NCI-H524 (cell line): ENCODE results near the gene MAK.
"Not testable (repeated sequence)": the region's sequence is repeated elsewhere in the genome, so short reads cannot be mapped to it uniquely, and the experiment has no call there.

ENCODE experiments used
- DNase-seq, 2 experiments: peaks; one replicate each; lab custom pipeline; 2025; lab: John Stamatoyannopoulos, UW

The MAK gene

GRCh38 chr6:10837995-10838793, at the start of gene MAK:
TSS of gene MAK (minus strand) at chr6:10838539. CDS start at chr6:10830648, 7,891 bp downstream.
- peak; percentile 82 to 87 for DNase-seq

- peak; percentile 78 to 91 for DNase-seq
These were observed 48.6 kb upstream of the MAK start, which contains the start of gene SYCP2L for GRCh38 chr6:10886691-10887502. TSS of gene SYCP2L (plus strand) at chr6:10887052. CDS start at chr6:10887127, 75 bp downstream.

- DNase-seq: not testable (repeated sequence)
These were observed 48.0 kb upstream of the MAK start for GRCh38 chr6:10886365-10886690.

GRCh38 chr6:10884245-10884972, 46.1 kb upstream of the MAK start:
- no peak for DNase-seq

GRCh38 chr6:10883312-10884244, 45.2 kb upstream of the MAK start:
- DNase-seq: no peak

GRCh38 chr6:10882657-10883171, 44.4 kb upstream of the MAK start:
- DNase-seq: no peak

GRCh38 chr6:10882253-10882630, 43.9 kb upstream of the MAK start:
- not testable (repeated sequence) for DNase-seq

- no peak for DNase-seq
These were observed 42.0 kb upstream of the MAK start for GRCh38 chr6:10880366-10880765.

- no peak for DNase-seq
These were observed 39.5 kb upstream of the MAK start for GRCh38 chr6:10877871-10878270.

- no peak for DNase-seq
These were observed 38.7 kb upstream of the MAK start for GRCh38 chr6:10877012-10877411.

GRCh38 chr6:10875026-10875425, 36.7 kb upstream of the MAK start:
- DNase-seq: no peak

GRCh38 chr6:10874207-10874606, 35.9 kb upstream of the MAK start:
- no peak for DNase-seq

GRCh38 chr6:10873374-10873773, 35.0 kb upstream of the MAK start:
- no peak for DNase-seq

- no peak for DNase-seq
These were observed 29.6 kb upstream of the MAK start for GRCh38 chr6:10867952-10868351.

- not testable (repeated sequence) for DNase-seq
These were observed 28.4 kb upstream of the MAK start for GRCh38 chr6:10866709-10867108.

- not testable (repeated sequence) for DNase-seq
These were observed 24.7 kb upstream of the MAK start for GRCh38 chr6:10863031-10863430.

- no peak for DNase-seq
These were observed 24.0 kb upstream of the MAK start for GRCh38 chr6:10862361-10862760.

GRCh38 chr6:10861086-10861485, 22.7 kb upstream of the MAK start:
- DNase-seq: no peak

- DNase-seq: no peak
These were observed 18.9 kb upstream of the MAK start for GRCh38 chr6:10857259-10857658.

GRCh38 chr6:10854922-10855632, 16.7 kb upstream of the MAK start:
- no peak for DNase-seq
